ENCODE results near the gene TLE3.
A peak's percentile ranks its signal among the peaks of the same experiment; 100 is the strongest.
"Not testable (repeated sequence)": the region's sequence is repeated elsewhere in the genome, so short reads cannot be mapped to it uniquely, and the experiment has no call there.

Gene TLE3

GRCh38 chr15:70142072-70142321, 44.3 kb upstream of the TLE3 start:
- in situ Hi-C loops (cut with MboI; ENCODE audit: low pct_unique_long_range_greater_than_20kb, low sequenced_read_pairs, unreplicated experiment): no loop called here
- no peak for TF ChIP-seq CTCF (IDR thresholded peaks at IDR 0.05; ENCODE audit: extremely low read depth, insufficient read depth, missing control alignments)
- no peak for DNase-seq (ENCODE audit: low spot score)

- DNase-seq (ENCODE audit: low spot score): no peak
- no peak for TF ChIP-seq CTCF (IDR thresholded peaks at IDR 0.05; ENCODE audit: extremely low read depth, insufficient read depth, missing control alignments)
- in situ Hi-C loops (cut with MboI; ENCODE audit: low pct_unique_long_range_greater_than_20kb, low sequenced_read_pairs, unreplicated experiment): no loop called here
These were observed 43.8 kb upstream of the TLE3 start for GRCh38 chr15:70141376-70142071.

- no peak for TF ChIP-seq CTCF (IDR thresholded peaks at IDR 0.05; ENCODE audit: extremely low read depth, insufficient read depth, missing control alignments)
- peak; percentile 50 for DNase-seq (ENCODE audit: low spot score)
- in situ Hi-C loops (cut with MboI; ENCODE audit: low pct_unique_long_range_greater_than_20kb, low sequenced_read_pairs, unreplicated experiment): no loop called here
These were observed 43.0 kb upstream of the TLE3 start for GRCh38 chr15:70140543-70141375.

- in situ Hi-C loops (cut with MboI; ENCODE audit: low pct_unique_long_range_greater_than_20kb, low sequenced_read_pairs, unreplicated experiment): no loop called here
- no peak for DNase-seq (ENCODE audit: low spot score)
- TF ChIP-seq CTCF (IDR thresholded peaks at IDR 0.05; ENCODE audit: extremely low read depth, insufficient read depth, missing control alignments): no peak
These were observed 42.4 kb upstream of the TLE3 start for GRCh38 chr15:70140025-70140542.

- no peak for DNase-seq (ENCODE audit: low spot score)
- in situ Hi-C loops (cut with MboI; ENCODE audit: low pct_unique_long_range_greater_than_20kb, low sequenced_read_pairs, unreplicated experiment): no loop called here
- TF ChIP-seq CTCF (IDR thresholded peaks at IDR 0.05; ENCODE audit: extremely low read depth, insufficient read depth, missing control alignments): no peak
These were observed 40.2 kb upstream of the TLE3 start for GRCh38 chr15:70137967-70138366.

GRCh38 chr15:70137021-70137420, 39.3 kb upstream of the TLE3 start:
- in situ Hi-C loops (cut with MboI; ENCODE audit: low pct_unique_long_range_greater_than_20kb, low sequenced_read_pairs, unreplicated experiment); DNase-seq (ENCODE audit: low spot score): not testable (repeated sequence)

- in situ Hi-C loops (cut with MboI; ENCODE audit: low pct_unique_long_range_greater_than_20kb, low sequenced_read_pairs, unreplicated experiment): no loop called here
These were observed 36.2 kb upstream of the TLE3 start for GRCh38 chr15:70133781-70134421.

More at GRCh38 chr15:70133781-70134421, 36.2 kb upstream of the TLE3 start:
- TF ChIP-seq CTCF (IDR thresholded peaks at IDR 0.05; ENCODE audit: extremely low read depth, insufficient read depth, missing control alignments): no peak
- DNase-seq (ENCODE audit: low spot score): no peak
